ENCODE results near the gene MPRIP. TPM values are rescaled to one million over a fixed set of nuclear protein-coding genes. Genes with fewer than 3 reads are reported as not detected.
"Not testable (repeated sequence)": the region's sequence is repeated elsewhere in the genome, so short reads cannot be mapped to it uniquely, and the experiment has no call there.

The MPRIP gene
- total RNA-seq, 4 donors from 2014 or later, result 122 to 207 (median 145) TPM

DNA sequence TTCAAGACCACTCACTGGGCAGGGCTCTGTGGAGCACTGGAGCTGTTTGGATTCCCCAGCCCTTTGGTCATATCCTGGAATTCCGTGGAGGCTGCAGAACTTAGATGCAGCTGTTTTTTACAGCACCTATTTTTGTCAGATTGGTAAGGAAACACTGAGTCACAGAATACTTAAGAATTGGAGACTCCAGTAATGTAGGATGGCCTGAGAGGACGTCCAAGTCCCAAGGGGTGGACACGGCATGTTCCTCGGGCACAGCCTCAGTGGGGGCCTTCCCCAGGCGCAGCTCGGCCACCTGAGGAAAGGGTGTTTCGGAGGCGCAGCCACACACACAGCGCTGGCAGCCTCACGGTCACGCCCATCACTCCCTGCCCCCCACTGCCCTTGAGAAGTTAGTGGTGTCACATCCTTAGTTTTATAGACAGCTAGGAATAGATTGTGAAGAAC lies 149.1 kb downstream of the MPRIP start:
- DNase-seq (ENCODE audit: low spot score in 2 of 2), result no peak
- Histone ChIP-seq H3K9me3 (no peaks in the 10 kb centered on the region), H3K4me1 (peaks cover 33% of the 10 kb centered on the region), H3K36me3 (peaks cover 21% of the 10 kb centered on the region), H3K27ac (no peak overlapping the region), H3K27me3 (no peaks in the 10 kb centered on the region), H3K4me3 (no peak overlapping the region)
- 69% methylated on average over 11 of the region's 11 CpGs for WGBS
- no peak for TF ChIP-seq EP300 (IDR thresholded peaks at IDR 0.05)
- TF ChIP-seq, protein P1, sequence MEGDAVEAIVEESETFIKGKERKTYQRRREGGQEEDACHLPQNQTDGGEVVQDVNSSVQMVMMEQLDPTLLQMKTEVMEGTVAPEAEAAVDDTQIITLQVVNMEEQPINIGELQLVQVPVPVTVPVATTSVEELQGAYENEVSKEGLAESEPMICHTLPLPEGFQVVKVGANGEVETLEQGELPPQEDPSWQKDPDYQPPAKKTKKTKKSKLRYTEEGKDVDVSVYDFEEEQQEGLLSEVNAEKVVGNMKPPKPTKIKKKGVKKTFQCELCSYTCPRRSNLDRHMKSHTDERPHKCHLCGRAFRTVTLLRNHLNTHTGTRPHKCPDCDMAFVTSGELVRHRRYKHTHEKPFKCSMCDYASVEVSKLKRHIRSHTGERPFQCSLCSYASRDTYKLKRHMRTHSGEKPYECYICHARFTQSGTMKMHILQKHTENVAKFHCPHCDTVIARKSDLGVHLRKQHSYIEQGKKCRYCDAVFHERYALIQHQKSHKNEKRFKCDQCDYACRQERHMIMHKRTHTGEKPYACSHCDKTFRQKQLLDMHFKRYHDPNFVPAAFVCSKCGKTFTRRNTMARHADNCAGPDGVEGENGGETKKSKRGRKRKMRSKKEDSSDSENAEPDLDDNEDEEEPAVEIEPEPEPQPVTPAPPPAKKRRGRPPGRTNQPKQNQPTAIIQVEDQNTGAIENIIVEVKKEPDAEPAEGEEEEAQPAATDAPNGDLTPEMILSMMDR (IDR thresholded peaks at IDR 0.05), result no peak
- TF ChIP-seq POLR2A (IDR thresholded peaks at IDR 0.05), result no peak
- no peak for TF ChIP-seq POLR2AphosphoS5 (IDR thresholded peaks at IDR 0.05)

DNA sequence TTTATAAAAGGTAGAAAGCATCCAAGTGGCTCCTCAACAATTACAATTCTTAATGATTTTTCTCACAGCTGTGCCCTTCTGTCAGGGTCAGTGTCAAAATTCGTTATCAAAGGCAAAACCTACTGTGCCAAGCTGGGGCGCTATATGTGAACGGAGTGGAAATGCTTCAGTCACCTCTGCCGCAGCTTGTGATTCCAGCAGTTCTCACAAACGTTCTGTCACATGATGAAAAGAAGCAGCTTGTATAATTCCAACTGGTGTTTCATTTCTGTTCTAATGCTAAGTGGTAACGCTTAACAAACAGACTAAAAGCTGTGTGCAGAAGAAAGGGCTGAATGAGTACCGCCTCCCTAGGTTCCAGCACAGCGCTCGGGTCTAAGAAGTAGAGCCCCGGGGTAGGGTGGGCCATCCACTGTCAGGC lies 149.7 kb downstream of the MPRIP start:
- Histone ChIP-seq H3K4me3 (no peak overlapping the region), H3K9me3 (no peaks in the 10 kb centered on the region), H3K27ac (no peak overlapping the region), H3K36me3 (peaks cover 21% of the 10 kb centered on the region), H3K4me1 (peaks cover 27% of the 10 kb centered on the region), H3K27me3 (no peaks in the 10 kb centered on the region)
- 77% methylated on average over 10 of the region's 10 CpGs for WGBS
- no peak for DNase-seq (ENCODE audit: low spot score in 2 of 2)
- TF ChIP-seq POLR2A (IDR thresholded peaks at IDR 0.05) (no peak), EP300 (IDR thresholded peaks at IDR 0.05) (no peak), POLR2AphosphoS5 (IDR thresholded peaks at IDR 0.05) (no peak)
- TF ChIP-seq, protein P1 (IDR thresholded peaks at IDR 0.05), result no peak

DNA sequence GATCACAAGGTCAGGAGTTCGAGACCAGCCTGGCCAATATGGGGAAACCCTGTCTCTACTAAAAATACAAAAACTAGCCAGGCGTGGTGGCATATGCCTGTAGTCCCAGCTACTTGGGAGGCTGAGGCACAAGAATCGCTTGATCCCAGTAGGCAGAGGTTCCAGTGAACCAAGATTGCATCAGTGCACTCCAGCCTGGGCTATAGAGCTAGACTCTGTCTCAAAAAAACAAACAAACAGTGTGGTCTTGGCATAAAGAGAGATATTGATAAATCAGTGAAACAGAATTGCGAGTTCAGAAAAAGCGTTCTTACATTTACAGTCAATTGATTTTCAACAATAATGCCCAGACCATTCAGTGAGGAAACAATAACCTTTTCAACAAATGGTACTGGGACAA lies 153.2 kb downstream of the MPRIP start:
- DNase-seq (ENCODE audit: low spot score in 2 of 2); H3K36me3 ChIP-seq; H3K9me3 ChIP-seq; H3K27me3 ChIP-seq; H3K4me3 ChIP-seq; H3K27ac ChIP-seq: not testable (repeated sequence)
- WGBS, result 91% methylated on average over 5 of the region's 5 CpGs
- H3K4me1 ChIP-seq, result peaks cover 13% of the 10 kb centered on the region

DNA sequence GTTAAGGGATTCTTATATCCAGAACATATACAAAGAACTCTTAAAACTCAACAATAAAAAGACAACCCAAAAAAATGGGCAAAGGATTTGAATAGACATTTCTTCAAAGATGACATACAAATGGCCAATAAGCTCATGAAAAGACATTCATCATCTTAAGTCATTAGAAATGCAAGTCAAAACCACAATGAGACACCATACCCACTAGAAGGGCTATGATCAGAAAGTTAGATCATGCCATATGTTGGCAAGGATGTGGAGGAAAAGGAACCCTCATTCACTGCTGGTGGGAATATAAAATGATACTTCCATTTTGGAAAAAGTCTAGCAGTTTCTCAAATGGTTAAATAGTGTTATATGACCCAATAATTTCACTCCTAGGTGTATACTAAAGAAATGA lies 154.5 kb downstream of the MPRIP start:
- DNase-seq (ENCODE audit: low spot score in 2 of 2), result no peak
- no peak overlapping the region for H3K27ac ChIP-seq
- H3K4me1 ChIP-seq, result peaks cover 5% of the 10 kb centered on the region
- TF ChIP-seq POLR2A (IDR thresholded peaks at IDR 0.05) (no peak), POLR2AphosphoS5 (IDR thresholded peaks at IDR 0.05) (no peak), EP300 (IDR thresholded peaks at IDR 0.05) (no peak)
- TF ChIP-seq, protein P1 (IDR thresholded peaks at IDR 0.05), result no peak
- no peaks in the 10 kb centered on the region for H3K9me3 ChIP-seq
- no peaks in the 10 kb centered on the region for H3K36me3 ChIP-seq
- no peaks in the 10 kb centered on the region for H3K27me3 ChIP-seq
- H3K4me3 ChIP-seq, result no peak overlapping the region

DNA sequence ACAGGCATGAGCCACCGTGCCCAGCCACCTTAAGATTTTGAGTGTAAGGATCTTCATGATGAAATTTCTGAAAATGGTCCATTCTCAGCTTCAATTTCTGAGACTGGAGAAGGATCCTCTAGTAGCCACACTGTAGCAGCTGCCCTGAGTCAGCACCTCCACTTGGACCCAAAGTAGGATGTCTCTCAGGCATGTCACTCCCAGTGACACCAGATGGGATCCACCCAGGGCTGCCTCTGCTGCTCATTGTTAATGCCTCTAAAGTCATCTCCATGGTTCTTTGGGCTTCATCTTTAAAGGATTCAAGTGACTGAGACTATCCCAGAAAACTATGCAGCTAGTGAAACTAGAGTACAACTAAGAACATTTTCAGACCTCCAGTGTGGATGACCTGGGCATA lies 156.0 kb downstream of the MPRIP start:
- Histone ChIP-seq H3K36me3 (no peaks in the 10 kb centered on the region), H3K4me3 (no peak overlapping the region), H3K9me3 (no peaks in the 10 kb centered on the region), H3K27me3 (no peaks in the 10 kb centered on the region), H3K27ac (no peak overlapping the region), H3K4me1 (peaks cover 6% of the 10 kb centered on the region)
- DNase-seq (ENCODE audit: low spot score in 2 of 2), result no peak
- 100% methylated on average over 1 of the region's 1 CpG for WGBS
- TF ChIP-seq EP300 (IDR thresholded peaks at IDR 0.05) (no peak), POLR2AphosphoS5 (IDR thresholded peaks at IDR 0.05) (no peak)

DNA sequence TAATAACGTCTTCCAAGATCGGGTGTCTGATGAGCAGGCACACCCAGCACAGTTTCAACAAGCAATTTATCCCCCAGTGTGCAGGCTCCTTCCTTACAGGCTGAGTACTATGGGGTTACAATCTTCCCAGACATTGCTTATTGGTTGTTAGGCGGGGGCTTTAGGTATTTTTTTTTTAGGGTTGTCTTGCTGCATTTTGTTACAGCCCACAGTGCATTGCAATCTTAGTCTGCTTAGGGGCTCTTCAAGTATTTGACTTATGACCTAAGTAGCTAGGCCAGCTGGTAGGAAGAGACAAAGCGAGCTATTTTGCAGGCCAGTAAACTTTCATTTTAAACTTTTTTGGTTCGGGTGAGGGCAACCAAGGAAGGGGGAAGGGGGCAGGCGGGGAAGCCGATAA lies 158.1 kb downstream of the MPRIP start:
- no peaks in the 10 kb centered on the region for H3K27me3 ChIP-seq
- H3K4me1 ChIP-seq, result peaks cover 26% of the 10 kb centered on the region

More for the DNA sequence above, 158.1 kb downstream of the MPRIP start:
- DNase-seq (ENCODE audit: low spot score in 2 of 2), result no peak
- Histone ChIP-seq H3K9me3 (no peaks in the 10 kb centered on the region), H3K36me3 (no peaks in the 10 kb centered on the region), H3K27ac (no peak overlapping the region), H3K4me3 (no peak overlapping the region)
- TF ChIP-seq POLR2A (IDR thresholded peaks at IDR 0.05) (no peak), EP300 (IDR thresholded peaks at IDR 0.05) (no peak), POLR2AphosphoS5 (IDR thresholded peaks at IDR 0.05) (no peak)
- TF ChIP-seq, protein P1 (IDR thresholded peaks at IDR 0.05), result no peak
- 66% methylated on average over 7 of the region's 7 CpGs for WGBS
